Erythroblast (primary cell): ENCODE data around the gene MRPS2.

ENCODE experiments used
- GATA1 ChIP-seq: IDR thresholded peaks from 2 replicates; pipeline ENCODE4 v1.6.1; 2011; ENCODE audit warnings: low read depth, mild to moderate bottlenecking, control low read depth, low read length, moderate library complexity
- POLR2A ChIP-seq: IDR thresholded peaks from 2 replicates; pipeline ENCODE4 v1.6.1; 2011; ENCODE audit warnings: mild to moderate bottlenecking, low read length

GRCh38 chr9:135500071-135500524 is 384 bp upstream of the MRPS2 start:
- TF ChIP-seq POLR2A (no peak), GATA1 (no peak)
